Measurements from ENCODE around the gene ZNF211. TPM values are rescaled to one million over a fixed set of nuclear protein-coding genes. Genes with fewer than 3 reads are reported as not detected.
A peak's percentile ranks its signal among the peaks of the same experiment; 100 is the strongest.

The ZNF211 gene
- total RNA-seq, 1 experiment from 2014 or later: 12.9 TPM

DNA sequence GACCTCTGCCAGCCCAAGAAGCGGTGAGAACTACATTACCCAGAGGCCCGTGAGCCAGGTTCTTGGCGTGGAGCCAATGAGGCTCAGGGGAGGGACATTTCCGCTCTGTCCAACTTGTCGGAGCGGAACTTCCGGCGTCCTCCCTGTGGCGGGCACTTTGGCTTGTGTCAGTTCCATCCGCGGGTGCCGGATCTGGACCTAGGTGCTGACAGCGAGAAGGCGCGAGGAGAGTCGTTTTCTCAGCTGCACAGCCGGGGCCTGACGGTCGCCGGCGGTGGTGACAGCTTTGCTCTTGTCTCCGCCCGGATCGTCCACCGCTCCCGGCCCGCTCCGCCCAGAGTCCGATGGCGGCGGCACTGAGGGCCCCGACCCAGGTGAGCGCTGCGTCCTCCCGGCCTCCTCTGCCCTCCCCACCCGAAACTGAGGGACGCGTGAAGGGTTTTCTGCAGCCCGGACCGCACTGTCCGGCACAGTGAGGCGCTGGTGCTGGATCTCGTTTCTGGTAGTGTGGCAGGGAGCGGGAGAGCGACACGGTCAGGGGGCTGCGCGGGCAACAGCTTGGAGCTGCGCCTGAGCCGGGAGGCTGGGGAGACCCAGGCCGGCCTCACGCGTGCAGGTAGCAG is 33.1 kb upstream of the ZNF211 start, which contains the start of gene ZNF530:
Gene ZNF530 (plus strand): TSS at position 125 of the 623 bp plus-strand sequence. CDS start 4,461 bp downstream, outside the sequence.
- peak; percentile 94 for DNase-seq
- Histone ChIP-seq H3K27ac (ENCODE audit: insufficient read length, low read depth, low read length) (no peak within 1 kb of the TSS), H2BK15ac (ENCODE audit: low read depth, low read length) (no peak within 1 kb of the TSS), H2BK5ac (ENCODE audit: insufficient read length, low read length) (no peak within 1 kb of the TSS), H4K91ac (ENCODE audit: insufficient read length, low read depth, low read length) (no peak within 1 kb of the TSS), H3K9ac (ENCODE audit: extremely low read depth, insufficient read length, low read length) (peak within 1 kb of the TSS; percentile 60), H3K56ac (ENCODE audit: insufficient read length, low read depth, low read length) (no peak within 1 kb of the TSS), H3K79me1 (ENCODE audit: insufficient read depth, low read depth, low read length, poor library complexity, severe bottlenecking) (peaks cover 6% of the 10 kb centered on the region), H3K4me1 (ENCODE audit: insufficient read depth, low read length) (no peaks in the 10 kb centered on the region), H2BK12ac (ENCODE audit: insufficient read length, low read depth, low read length) (no peak within 1 kb of the TSS), H4K20me1 (ENCODE audit: control insufficient read depth, insufficient read depth, insufficient read length) (no peaks in the 10 kb centered on the region), H2AK5ac (ENCODE audit: insufficient read length, low read length) (no peak within 1 kb of the TSS), H2BK20ac (ENCODE audit: low read depth, low read length, poor library complexity, severe bottlenecking) (no peak within 1 kb of the TSS), H4K5ac (ENCODE audit: insufficient read length, low read depth, low read length) (no peak within 1 kb of the TSS), H3K4ac (ENCODE audit: low read depth, low read length) (no peak within 1 kb of the TSS), H3K27me3 (ENCODE audit: insufficient read depth, low read length) (no peaks in the 10 kb centered on the region), H3K79me2 (ENCODE audit: insufficient read depth, low read length) (no peaks in the 10 kb centered on the region), H3K18ac (ENCODE audit: insufficient read length, low read depth, low read length) (no peak within 1 kb of the TSS), H3K9me3 (ENCODE audit: control insufficient read depth, low read depth, low read length) (no peaks in the 10 kb centered on the region), H4K8ac (replicated peaks; ENCODE audit: insufficient read length, low read depth, low read length) (no peak within 1 kb of the TSS), H2AFZ (ENCODE audit: low read length) (peak within 1 kb of the TSS; percentile 74), H3T11ph (ENCODE audit: low read length) (no peak within 1 kb of the TSS), H3K14ac (ENCODE audit: insufficient read depth, low read length) (no peak within 1 kb of the TSS; the same call in 1 of the 2 replicates), H2BK120ac (ENCODE audit: low read depth, low read length, poor library complexity, severe bottlenecking) (no peak within 1 kb of the TSS), H3K23ac (ENCODE audit: insufficient read length, low read depth, low read length) (no peak within 1 kb of the TSS), H3K23me2 (ENCODE audit: insufficient read length, low read depth, low read length, poor library complexity, severe bottlenecking) (peaks cover 10% of the 10 kb centered on the region), H3K4me2 (ENCODE audit: insufficient read depth, insufficient read length, low read length) (peak within 1 kb of the TSS; percentile 71)
- Mint-ChIP-seq H3K4me3 (peak within 1 kb of the TSS; percentile 85 to 90), H3K27me3 (ENCODE audit: low read depth) (peaks cover 4% of the 10 kb centered on the region), H3K9me3 (peaks cover 4 to 33% of the 10 kb centered on the region in 2 experiments; a peak in 4 of 5 replicates), H3K4me1 (peaks cover 4 to 10% of the 10 kb centered on the region in 2 experiments), H3K36me3 (ENCODE audit: insufficient read depth in 1 of 3, low read depth in 3 of 3) (peaks cover 21 to 34% (median 31%) of the 10 kb centered on the region in 3 experiments), H3K27ac (no peak within 1 kb of the TSS)
- no CpG with 5 or more reads among the region's 53 CpGs for WGBS (ENCODE audit: extremely low coverage, insufficient read length, low lambda C conversion rate)
- TF ChIP-seq CTCF (conservative IDR thresholded peaks at IDR 0.05): no peak
